ENCODE measurements around the gene TPR.
A peak's percentile ranks its signal among the peaks of the same experiment; 100 is the strongest.
"Not testable (repeated sequence)": the region's sequence is repeated elsewhere in the genome, so short reads cannot be mapped to it uniquely, and the experiment has no call there.

TPR gene

GRCh38 chr1:186386725-186387383 is 11.8 kb upstream of the TPR start:
- H3K4me3 Mint-ChIP-seq, result no peak overlapping the region
- H3K36me3 Mint-ChIP-seq, result peaks cover 18% of the 10 kb centered on the region
- DNase-seq, result no peak
- no peaks in the 10 kb centered on the region for H3K9me3 Mint-ChIP-seq
- H3K4me1 Mint-ChIP-seq, result no peaks in the 10 kb centered on the region
- CTCF ChIA-PET, result interaction anchor here (3.8 kb wide), 1 partner anchor 11 kb away, joined by 24 read pairs; the partner anchor contains the start of genes ODR4 and TPR
- no peaks in the 10 kb centered on the region for H3K27me3 Mint-ChIP-seq
- no peak overlapping the region for H3K27ac Mint-ChIP-seq

DNA sequence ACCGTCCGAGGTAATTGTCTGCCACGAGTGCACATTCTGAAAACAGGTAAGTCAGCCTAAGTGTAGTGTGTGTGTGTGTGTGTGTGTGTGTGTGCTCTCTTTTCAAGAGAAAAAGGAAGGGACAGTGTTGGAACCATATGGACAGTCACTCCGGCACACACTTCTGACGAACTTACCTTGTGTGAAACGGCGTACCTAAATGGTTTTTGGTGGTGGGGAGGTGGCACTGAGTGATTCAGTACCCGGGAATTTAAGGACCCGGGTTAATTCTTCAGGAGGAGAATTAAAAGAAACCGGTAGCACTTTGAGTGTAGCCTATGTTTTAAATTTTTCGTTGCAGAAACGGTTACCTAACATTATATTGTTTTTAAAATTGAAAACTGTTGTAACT is 871 bp upstream of the TPR start:
- Mint-ChIP-seq H3K4me3 (peak overlapping the region; percentile 99), H3K36me3 (peaks cover 19% of the 10 kb centered on the region), H3K27me3 (peaks cover 5% of the 10 kb centered on the region), H3K27ac (peak overlapping the region; percentile 96), H3K4me1 (peaks cover 46% of the 10 kb centered on the region), H3K9me3 (no peaks in the 10 kb centered on the region)
- CTCF ChIA-PET, result interaction anchor here (1.1 to 2.4 kb wide), 11 partner anchors 10 to 79 kb away, joined by 3 to 24 read pairs (median 4); no protein-coding TSS in a partner anchor
- no peak for DNase-seq

- Mint-ChIP-seq H3K9me3 (no peaks in the 10 kb centered on the region), H3K36me3 (peaks cover 26% of the 10 kb centered on the region), H3K27me3 (peaks cover 5% of the 10 kb centered on the region), H3K4me1 (peaks cover 51% of the 10 kb centered on the region), H3K27ac (peak overlapping the region; percentile 96), H3K4me3 (peak overlapping the region; percentile 99)
- CTCF ChIA-PET, result interaction anchor here (0.6 to 2.4 kb wide), 29 partner anchors 10 to 612 kb away, joined by 3 to 24 read pairs (median 4); partner anchors contain the start of gene PRG4
- DNase-seq, result peak; percentile 56
Observed at GRCh38 chr1:186374303-186375151, 526 bp downstream of the TPR start.

DNA sequence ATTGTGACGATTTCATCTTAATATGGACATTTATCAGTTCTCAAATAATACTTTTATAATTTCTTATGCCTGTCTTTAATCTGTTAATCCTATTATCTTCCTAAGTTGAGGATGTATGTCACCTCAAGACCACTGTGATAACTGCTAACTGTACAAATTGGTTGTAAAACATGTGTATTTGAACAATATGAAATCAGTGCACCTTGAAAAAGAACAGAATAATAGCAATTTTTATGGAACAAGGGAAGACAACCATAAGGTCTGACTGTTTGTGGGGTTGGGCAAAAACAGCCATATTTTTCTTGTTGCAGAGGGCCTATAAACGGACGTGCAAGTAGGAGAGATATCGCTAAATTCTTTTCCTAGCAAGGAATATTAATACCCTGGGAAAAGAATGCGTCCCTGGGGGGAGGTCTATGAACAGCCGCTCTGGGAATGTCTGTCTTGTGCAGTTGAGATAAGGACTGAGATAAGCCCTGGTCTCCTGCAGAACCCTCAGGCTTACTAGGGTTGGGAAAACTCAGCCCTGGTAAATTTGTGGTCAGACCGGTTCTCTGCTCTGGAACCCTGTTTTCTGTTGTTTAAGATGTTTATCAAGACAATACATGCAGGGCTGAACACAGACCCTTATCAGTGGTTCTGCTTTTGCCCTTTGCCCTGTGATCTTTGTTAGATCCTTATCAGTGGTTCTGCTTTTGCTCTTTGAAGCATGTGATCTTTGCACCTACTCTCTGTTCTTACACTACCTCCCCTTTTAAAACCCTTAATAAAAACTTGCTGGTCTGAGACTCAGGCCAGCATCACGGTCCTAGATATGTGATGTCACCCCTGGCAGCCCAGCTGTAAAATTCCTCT is 27.0 kb downstream of the TPR start:
- not testable (repeated sequence) for H3K4me3 Mint-ChIP-seq, H3K9me3 Mint-ChIP-seq, H3K4me1 Mint-ChIP-seq, H3K27me3 Mint-ChIP-seq, H3K27ac Mint-ChIP-seq, DNase-seq
- peaks cover 66% of the 10 kb centered on the region for H3K36me3 Mint-ChIP-seq
- CTCF ChIA-PET, result interaction anchor here (0.9 kb wide), 3 partner anchors 13 to 27 kb away, joined by 3 to 4 read pairs (median 3); partner anchors contain the start of gene TPR

GRCh38 chr1:186340772-186341171 is 34.3 kb downstream of the TPR start:
- no peaks in the 10 kb centered on the region for H3K27me3 Mint-ChIP-seq
- H3K36me3 Mint-ChIP-seq, result peaks cover 62% of the 10 kb centered on the region
- H3K4me3 Mint-ChIP-seq, result no peak overlapping the region
- CTCF ChIA-PET, result no interaction called here
- H3K27ac Mint-ChIP-seq, result no peak overlapping the region
- DNase-seq, result no peak
- H3K9me3 Mint-ChIP-seq, result no peaks in the 10 kb centered on the region
- H3K4me1 Mint-ChIP-seq, result no peaks in the 10 kb centered on the region

GRCh38 chr1:186337554-186337953 is 37.5 kb downstream of the TPR start:
- no peak for DNase-seq
- Mint-ChIP-seq H3K27me3 (no peaks in the 10 kb centered on the region), H3K4me3 (no peak overlapping the region), H3K27ac (no peak overlapping the region), H3K36me3 (peaks cover 60% of the 10 kb centered on the region), H3K4me1 (no peaks in the 10 kb centered on the region), H3K9me3 (no peaks in the 10 kb centered on the region)
- CTCF ChIA-PET, result interaction anchor here (1.0 kb wide), 1 partner anchor 26 kb away, joined by 3 read pairs; no protein-coding TSS in a partner anchor

- Mint-ChIP-seq H3K4me1 (peaks cover 1% of the 10 kb centered on the region), H3K27me3 (no peaks in the 10 kb centered on the region), H3K36me3 (peaks cover 51% of the 10 kb centered on the region), H3K4me3 (no peak overlapping the region), H3K9me3 (no peaks in the 10 kb centered on the region), H3K27ac (no peak overlapping the region)
- DNase-seq, result no peak
- CTCF ChIA-PET, result interaction anchor here (0.9 to 3.5 kb wide), 13 partner anchors 9 to 44 kb away, joined by 3 to 26 read pairs (median 4); partner anchors contain the start of gene TPR
Observed at GRCh38 chr1:186330758-186331157, 44.3 kb downstream of the TPR start.

GRCh38 chr1:186327331-186327730 is 47.7 kb downstream of the TPR start:
- CTCF ChIA-PET, result no interaction called here
- Mint-ChIP-seq H3K36me3 (peaks cover 48% of the 10 kb centered on the region), H3K27me3 (no peaks in the 10 kb centered on the region), H3K9me3 (no peaks in the 10 kb centered on the region), H3K4me1 (peaks cover 19% of the 10 kb centered on the region), H3K4me3 (no peak overlapping the region), H3K27ac (no peak overlapping the region)
- no peak for DNase-seq

- no peaks in the 10 kb centered on the region for H3K27me3 Mint-ChIP-seq
- no peaks in the 10 kb centered on the region for H3K9me3 Mint-ChIP-seq
- CTCF ChIA-PET, result interaction anchor here (0.9 to 3.4 kb wide), 11 partner anchors 9 to 58 kb away, joined by 3 to 37 read pairs (median 7); partner anchors contain the start of genes ODR4 and TPR
- peaks cover 59% of the 10 kb centered on the region for H3K36me3 Mint-ChIP-seq
- no peak for DNase-seq
- peaks cover 32% of the 10 kb centered on the region for H3K4me1 Mint-ChIP-seq
- H3K4me3 Mint-ChIP-seq, result no peak overlapping the region
- H3K27ac Mint-ChIP-seq, result no peak overlapping the region
Observed at GRCh38 chr1:186326009-186326408, 49.0 kb downstream of the TPR start.

GRCh38 chr1:186325239-186325638 is 49.8 kb downstream of the TPR start:
- H3K4me3 Mint-ChIP-seq, result no peak overlapping the region
- peaks cover 59% of the 10 kb centered on the region for H3K36me3 Mint-ChIP-seq

GRCh38 chr1:186323865-186324264 is 51.2 kb downstream of the TPR start:
- Mint-ChIP-seq H3K36me3 (peaks cover 58% of the 10 kb centered on the region), H3K4me3 (peak overlapping the region; percentile 62), H3K27ac (peak overlapping the region; percentile 81), H3K27me3 (no peaks in the 10 kb centered on the region), H3K4me1 (peaks cover 40% of the 10 kb centered on the region), H3K9me3 (no peaks in the 10 kb centered on the region)
- no peak for DNase-seq
- CTCF ChIA-PET, result interaction anchor here (0.8 to 3.4 kb wide), 4 partner anchors 19 to 49 kb away, joined by 3 to 37 read pairs (median 18); no protein-coding TSS in a partner anchor

More at GRCh38 chr1:186325239-186325638, 49.8 kb downstream of the TPR start:
- H3K27me3 Mint-ChIP-seq, result no peaks in the 10 kb centered on the region
- DNase-seq, result no peak
- peaks cover 38% of the 10 kb centered on the region for H3K4me1 Mint-ChIP-seq
- H3K27ac Mint-ChIP-seq, result peak overlapping the region; percentile 38
- CTCF ChIA-PET, result interaction anchor here (0.6 to 3.4 kb wide), 15 partner anchors 9 to 57 kb away, joined by 3 to 37 read pairs (median 4); partner anchors contain the start of genes ODR4, PRG4 and TPR
- no peaks in the 10 kb centered on the region for H3K9me3 Mint-ChIP-seq

- Mint-ChIP-seq H3K4me1 (peaks cover 36% of the 10 kb centered on the region), H3K27ac (peak overlapping the region; percentile 66), H3K4me3 (no peak overlapping the region), H3K36me3 (peaks cover 59% of the 10 kb centered on the region), H3K27me3 (no peaks in the 10 kb centered on the region), H3K9me3 (no peaks in the 10 kb centered on the region)
- DNase-seq, result no peak
- CTCF ChIA-PET, result interaction anchor here (1.2 to 2.6 kb wide), 3 partner anchors 10 to 13 kb away, joined by 5 to 14 read pairs (median 11); no protein-coding TSS in a partner anchor
Observed at GRCh38 chr1:186315570-186315969, 59.5 kb downstream of the TPR start.

DNA sequence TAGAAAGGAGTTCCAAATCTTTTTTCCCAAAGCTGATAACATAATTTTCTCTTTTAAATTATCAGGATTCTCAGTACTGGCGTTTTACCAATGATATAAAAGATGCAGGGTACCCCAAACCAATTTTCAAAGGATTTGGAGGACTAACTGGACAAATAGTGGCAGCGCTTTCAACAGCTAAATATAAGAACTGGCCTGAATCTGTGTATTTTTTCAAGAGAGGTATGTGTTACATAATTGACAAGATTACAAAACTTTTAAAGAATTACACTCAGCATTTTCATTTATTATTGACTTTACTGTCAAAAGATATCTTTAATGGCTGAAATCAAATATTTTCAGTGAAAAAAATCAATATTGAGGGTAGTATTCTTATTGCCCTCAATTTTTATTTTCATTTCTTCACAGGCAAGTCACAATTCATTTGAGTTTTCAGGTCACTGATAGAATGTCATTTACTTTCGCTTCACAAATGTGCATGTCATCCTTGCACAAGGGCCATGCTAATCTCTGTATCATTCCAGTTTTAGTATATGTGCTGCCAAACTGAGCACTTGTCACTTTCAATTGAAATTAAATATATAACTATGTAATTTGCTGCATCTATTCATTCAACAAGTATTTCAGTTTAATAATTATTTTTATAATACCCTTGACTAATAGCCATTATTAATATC is 63.5 kb downstream of the TPR start:
- Mint-ChIP-seq H3K27me3 (no peaks in the 10 kb centered on the region), H3K4me3 (no peak overlapping the region), H3K27ac (no peak overlapping the region), H3K4me1 (peaks cover 21% of the 10 kb centered on the region), H3K36me3 (peaks cover 45% of the 10 kb centered on the region), H3K9me3 (peaks cover 4% of the 10 kb centered on the region)
- no peak for DNase-seq
- CTCF ChIA-PET, result interaction anchor here (1.0 to 1.2 kb wide), 2 partner anchors 8 to 64 kb away, joined by 3 read pairs; partner anchors contain the start of gene TPR
